Measurements from ENCODE around the gene ANKH.

The ANKH gene

GRCh38 chr5:14710313-14710994, 161.1 kb downstream of the ANKH start:
- no peak for DNase-seq

DNA sequence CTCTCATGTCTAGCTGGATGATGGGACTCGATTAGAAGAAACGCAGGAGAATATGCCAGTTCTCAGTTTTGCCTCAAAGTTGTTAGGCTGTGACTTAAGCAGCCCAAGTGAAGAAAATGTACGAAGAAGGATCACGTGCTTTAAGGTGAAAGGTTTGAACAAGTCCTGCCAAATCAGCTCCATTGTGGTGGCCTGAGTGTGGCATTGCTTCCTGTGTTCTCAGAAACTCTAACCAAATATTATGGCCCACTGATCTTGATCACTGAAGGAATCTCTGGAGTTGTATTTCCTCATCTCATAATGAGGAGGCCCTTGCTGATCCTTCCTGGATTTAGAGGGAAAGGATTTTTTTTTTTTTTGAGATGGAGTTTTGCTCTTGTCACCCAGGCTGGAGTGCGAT, 163.0 kb downstream of the ANKH start:
- DNase-seq: no peak

DNA sequence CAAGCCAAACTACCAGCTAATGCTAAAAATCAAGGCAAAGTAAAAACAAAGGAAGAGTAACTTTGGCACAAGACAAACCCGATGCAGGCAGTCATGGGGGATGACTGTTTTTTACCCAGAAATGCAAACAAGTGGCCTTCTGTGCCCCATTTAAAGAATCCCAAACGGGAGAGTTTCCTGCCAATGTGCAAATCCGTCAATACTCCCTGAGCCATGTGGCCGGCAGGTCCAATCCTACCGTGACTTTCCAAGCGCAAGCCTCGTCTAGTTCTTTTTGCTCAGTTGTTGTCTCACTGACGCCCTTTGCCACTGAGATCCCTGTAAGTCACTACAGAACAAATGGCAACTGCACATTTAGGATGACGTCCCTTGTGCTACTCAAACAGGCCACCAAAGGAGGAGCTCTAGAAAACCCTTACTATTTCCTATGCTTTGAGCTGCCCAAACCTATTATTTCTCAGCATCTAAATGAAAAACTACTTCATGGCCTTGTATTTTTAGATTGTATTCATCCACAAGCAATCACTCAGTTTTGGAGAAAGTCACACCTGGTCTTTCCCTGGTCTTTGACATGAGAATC, 163.7 kb downstream of the ANKH start:
- DNase-seq: no peak

GRCh38 chr5:14706615-14707021, 165.0 kb downstream of the ANKH start:
- DNase-seq: peak; percentile 79

- DNase-seq: no peak
These were observed 166.0 kb downstream of the ANKH start for GRCh38 chr5:14705556-14705955.

- no peak for DNase-seq
These were observed 169.2 kb downstream of the ANKH start for GRCh38 chr5:14702238-14702839.

- DNase-seq: no peak
These were observed 170.0 kb downstream of the ANKH start for GRCh38 chr5:14701556-14701955.

DNA sequence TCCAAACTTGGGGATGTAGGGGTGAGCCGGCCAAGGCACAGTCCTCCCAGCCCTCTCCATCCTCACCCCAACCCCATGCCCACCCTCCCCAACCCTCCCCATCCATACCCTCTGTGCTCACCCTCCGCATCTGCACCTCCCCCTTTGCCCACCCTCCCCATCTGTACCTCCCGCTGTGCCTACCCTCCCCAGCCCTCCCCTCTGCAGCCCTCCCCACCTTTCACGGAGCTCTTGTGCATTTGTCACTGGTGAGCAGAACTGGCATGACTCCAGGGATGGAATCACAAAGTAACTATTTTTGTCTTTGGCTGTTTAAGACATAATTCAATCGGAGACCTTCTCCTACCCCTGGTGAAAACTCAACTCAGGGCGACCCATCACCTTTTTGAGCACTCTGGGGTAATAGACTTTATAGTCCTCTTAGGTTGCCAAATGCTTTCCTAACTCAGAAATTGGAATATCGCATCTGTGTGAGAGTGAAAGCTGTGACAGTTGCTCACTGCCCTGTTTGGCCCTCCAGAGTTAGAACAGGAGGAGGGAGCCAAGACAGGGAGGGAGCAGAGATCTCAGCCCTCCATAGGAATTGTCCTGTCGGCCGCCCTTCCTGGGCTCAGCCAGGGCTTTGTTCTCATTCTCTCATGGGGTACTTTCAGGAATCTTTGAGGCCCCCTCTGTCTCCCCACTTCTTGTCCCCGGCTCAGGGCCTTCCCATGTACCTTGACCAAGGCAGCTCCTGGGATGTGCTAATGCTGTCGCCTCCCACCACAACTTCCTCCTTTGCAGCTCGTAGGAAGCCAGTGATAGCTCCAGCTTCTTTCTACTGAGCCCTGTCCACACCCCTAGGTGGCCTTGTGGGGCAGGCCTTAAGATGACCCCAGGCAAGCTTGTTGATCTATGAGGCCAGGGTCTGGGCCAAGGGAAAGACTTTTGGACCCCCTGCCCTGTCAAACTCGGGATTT, 170.8 kb downstream of the ANKH start:
- no peak for DNase-seq

GRCh38 chr5:14699807-14700400, 171.7 kb downstream of the ANKH start:
- no peak for DNase-seq

- no peak for DNase-seq
These were observed 172.4 kb downstream of the ANKH start for GRCh38 chr5:14699159-14699558.

DNA sequence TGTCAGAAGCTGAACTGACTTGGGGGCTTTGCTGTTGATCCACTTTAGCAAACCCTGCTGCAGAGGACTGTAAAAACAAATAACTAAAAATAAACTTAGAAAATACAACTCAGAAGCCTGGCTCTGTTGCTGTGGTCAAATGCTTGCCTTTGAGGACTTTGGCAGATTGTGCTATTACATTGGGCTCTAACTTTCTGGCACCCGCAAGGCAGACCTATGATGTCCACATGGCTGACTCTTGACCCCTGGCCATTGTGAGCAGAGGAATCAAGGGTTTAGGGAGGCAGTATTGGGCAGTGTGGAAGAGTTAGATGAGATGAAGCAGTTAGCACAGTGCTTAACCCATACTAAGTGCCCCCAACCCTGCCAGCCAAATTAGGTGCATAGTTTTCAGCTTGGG, 173.1 kb downstream of the ANKH start:
- no peak for DNase-seq

DNA sequence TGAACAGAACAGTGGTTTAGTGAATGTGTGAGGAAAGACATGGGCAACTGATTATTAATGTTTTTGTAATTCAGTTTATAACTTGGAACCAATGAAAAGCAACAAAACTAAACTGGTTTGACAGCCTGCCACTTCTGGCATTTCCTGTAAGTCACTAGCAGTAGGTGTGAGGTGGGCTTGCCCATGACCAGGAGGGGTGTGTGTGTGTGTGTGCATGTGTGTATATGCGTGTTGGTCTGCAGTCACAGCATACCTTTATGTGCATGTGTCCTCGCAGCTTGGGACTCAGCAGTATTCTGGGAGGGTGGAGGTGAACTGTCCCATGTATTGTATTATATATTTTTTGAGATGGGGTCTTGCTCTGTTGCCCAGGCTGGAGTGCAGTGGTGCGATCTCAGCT, 174.7 kb downstream of the ANKH start:
- no peak for DNase-seq

DNA sequence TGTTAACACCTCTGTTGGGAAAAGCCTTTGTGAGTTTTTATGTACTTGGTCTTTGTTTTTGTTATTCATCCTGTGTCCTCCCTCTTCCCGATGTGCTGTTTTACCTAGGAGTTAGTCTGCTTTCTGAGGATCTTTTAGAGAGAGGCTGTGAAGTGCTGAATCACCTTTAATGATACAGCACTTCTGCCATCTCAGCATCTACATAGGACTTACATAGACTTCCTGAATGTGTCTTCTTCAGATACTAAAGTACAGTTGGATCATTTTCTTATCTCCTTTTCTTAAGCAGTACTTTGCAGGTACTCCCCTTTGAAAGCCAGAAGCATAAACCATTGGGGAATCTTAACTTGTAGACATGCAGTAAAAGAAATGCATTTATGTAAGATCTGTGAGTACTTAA, 175.5 kb downstream of the ANKH start:
- DNase-seq: no peak

DNA sequence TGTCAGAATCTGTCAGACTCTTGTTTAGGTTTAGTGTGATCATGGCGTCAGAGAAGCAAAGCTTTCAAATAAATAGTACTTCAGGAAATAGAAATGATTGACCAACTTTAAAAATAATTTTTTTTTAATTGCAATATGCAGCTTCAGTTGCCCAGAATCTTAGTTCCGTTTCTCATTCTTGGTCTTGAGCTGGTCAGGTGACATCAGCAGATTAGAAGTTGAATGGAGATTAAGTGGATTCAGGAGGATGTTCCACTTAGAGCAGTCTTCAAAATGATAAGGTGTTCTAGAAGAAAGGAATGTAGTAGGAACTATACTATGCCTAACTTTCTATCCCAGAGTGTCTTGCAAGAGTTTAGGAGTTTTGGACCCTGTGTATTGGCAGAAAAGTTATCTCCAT, 176.4 kb downstream of the ANKH start:
- no peak for DNase-seq

DNA sequence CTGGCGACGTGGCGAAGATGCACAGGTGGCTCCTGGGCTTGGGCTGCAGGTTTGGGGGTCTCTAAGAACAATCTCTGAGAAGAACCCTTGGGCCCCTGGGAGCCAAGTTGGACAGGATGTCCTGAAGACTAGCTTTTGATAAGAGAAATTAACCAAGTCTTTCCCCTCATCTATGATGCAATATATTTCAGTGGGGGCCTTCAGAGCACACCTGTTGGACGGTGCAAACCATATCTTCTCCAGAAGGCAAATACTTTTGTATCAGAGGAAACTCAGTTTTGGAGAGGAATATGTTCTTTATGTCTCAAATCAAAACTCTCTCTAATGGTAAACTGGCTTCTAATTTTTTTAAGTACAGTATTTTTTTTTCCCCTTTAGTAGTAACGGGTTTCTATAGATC, 178.5 kb downstream of the ANKH start:
- no peak for DNase-seq

DNA sequence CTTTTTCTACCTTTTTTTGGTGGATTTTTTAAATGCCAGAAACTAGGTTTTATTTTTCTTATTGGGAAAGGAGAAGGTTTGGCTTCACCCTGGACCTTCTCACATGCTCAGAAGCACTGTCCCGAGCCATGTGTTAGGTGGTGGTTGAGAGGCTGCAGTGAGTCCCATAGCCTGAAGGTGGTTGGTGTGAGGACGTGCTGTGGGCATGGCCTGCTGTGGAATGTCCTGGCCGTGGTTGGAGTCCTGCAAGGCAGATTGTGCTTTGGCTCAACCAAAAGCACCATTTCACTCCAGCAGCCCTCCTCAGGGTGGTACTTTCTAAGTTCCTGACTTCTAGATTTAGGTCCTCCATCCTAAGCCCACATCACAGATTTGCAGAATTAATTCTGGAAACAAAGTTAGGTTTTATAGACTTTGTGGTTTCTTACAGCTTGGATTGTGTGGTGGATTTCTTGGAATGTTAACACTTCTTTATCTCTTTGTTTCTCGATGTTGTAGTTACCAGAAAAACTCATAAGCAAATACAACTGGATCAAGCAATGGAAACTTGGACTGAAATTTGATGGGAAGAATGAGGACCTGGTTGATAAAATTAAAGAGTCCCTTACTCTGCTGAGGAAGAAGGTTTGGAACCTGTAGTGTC, 184.4 kb downstream of the ANKH start:
- no peak for DNase-seq

DNA sequence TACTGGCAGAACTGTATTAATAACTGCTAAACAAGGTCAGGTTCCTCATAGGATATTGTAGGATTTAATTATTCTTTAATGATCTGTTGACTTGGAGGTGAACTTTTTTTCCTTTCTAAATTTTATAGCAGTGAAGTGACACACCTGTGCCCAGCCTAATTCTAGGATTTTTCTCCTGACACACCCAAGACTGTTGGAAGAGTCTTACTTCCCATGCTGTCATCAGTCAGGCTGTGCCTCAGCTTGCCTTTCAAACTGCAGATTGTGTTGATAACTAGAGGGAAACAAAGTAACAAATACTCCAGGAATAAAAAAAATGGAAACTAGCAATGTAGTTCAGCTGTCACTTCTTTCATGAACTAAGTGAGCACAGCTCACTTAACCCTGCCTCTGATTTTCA, 185.1 kb downstream of the ANKH start:
- DNase-seq: no peak

DNA sequence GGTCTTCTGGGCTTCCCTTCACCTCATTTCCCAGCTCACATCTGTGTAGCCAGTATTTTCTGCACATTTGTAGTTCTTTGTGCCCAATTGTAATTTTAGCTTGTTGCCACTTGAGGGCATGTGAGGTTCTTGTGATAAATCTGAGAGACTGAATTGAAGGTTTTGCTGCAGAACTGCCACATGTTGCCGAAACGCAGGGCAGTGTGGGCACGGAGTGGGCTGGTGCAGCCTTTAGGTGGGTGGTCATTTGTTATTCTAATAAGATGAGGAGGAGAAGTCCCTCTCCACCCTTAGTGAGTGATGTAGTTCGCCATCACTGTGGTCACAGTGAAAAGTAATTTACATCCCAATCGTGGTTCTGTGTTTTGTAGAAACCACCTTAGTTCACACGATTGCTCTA, 185.8 kb downstream of the ANKH start:
- peak; percentile 48 for DNase-seq

GRCh38 chr5:14684757-14685156, 186.8 kb downstream of the ANKH start:
- DNase-seq: no peak

GRCh38 chr5:14683906-14684455, 187.6 kb downstream of the ANKH start:
- no peak for DNase-seq

GRCh38 chr5:14681236-14681752, 190.3 kb downstream of the ANKH start:
- DNase-seq: no peak

DNA sequence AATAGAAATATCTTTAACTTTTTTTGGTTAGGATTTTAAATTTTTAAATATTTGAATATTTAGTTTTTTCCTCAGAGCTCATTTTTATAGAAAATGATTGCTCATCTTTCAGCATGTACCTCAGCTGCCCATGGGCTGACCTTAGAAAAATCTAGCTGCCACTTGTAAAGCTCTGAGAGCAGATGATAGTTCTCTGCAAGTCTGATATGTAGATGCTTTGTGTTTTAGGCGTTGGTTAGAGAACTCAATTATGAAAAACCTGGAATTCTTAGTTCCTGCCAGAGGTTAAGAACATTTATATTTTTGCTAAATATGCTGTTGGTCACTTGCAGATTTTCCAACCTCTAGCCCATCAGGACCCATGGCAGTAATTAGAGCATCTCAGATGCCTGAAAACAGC, 192.0 kb downstream of the ANKH start:
- no peak for DNase-seq
